Measurements from ENCODE around the gene VENTX.

Gene VENTX

GRCh38 chr10:133260895-133261725 is 23.5 kb downstream of the VENTX start:
- H3K79me2 ChIP-seq (ENCODE audit: control insufficient read depth, low read length), result no peaks in the 10 kb centered on the region
- H3K4me1 ChIP-seq (ENCODE audit: control insufficient read depth, low read length), result peaks cover 38% of the 10 kb centered on the region
- no peaks in the 10 kb centered on the region for H3K36me3 ChIP-seq (ENCODE audit: control insufficient read depth, low read length)
- no peaks in the 10 kb centered on the region for H4K20me1 ChIP-seq (ENCODE audit: control insufficient read depth, insufficient read depth, low read depth, low read length)
- H3F3A ChIP-seq (ENCODE audit: control insufficient read depth, insufficient read depth), result no peaks in the 10 kb centered on the region
- H3K9me3 ChIP-seq (ENCODE audit: control insufficient read depth, insufficient read depth, low read length), result peaks cover 10% of the 10 kb centered on the region; the same call in 1 of the 2 replicates
- no peaks in the 10 kb centered on the region for H3K9me2 ChIP-seq (replicated peaks; ENCODE audit: control insufficient read depth, low read length)
- peak overlapping the region; percentile 97 for H3K4me2 ChIP-seq (ENCODE audit: low read length)
- no peak overlapping the region for H3K27ac ChIP-seq (ENCODE audit: low read depth, low read length)
- TF ChIP-seq CTCF (IDR thresholded peaks at IDR 0.05; ENCODE audit: low read depth, low read length, poor library complexity, severe bottlenecking) (no peak), EZH2phosphoT487 (IDR thresholded peaks at IDR 0.05; ENCODE audit: borderline replicate concordance, low read length) (no peak)
- H3K4me3 ChIP-seq (ENCODE audit: low read length), result peak overlapping the region; percentile 82
- 0 out of 2 replicates have a peak, but pooled peaks cover 6% of the 10 kb centered on the region for H3K27me3 ChIP-seq (ENCODE audit: control insufficient read depth, low read length)

GRCh38 chr10:133261726-133262325 is 24.2 kb downstream of the VENTX start:
- H3K79me2 ChIP-seq (ENCODE audit: control insufficient read depth, low read length), result no peaks in the 10 kb centered on the region
- no peaks in the 10 kb centered on the region for H3K36me3 ChIP-seq (ENCODE audit: control insufficient read depth, low read length)
- H4K20me1 ChIP-seq (ENCODE audit: control insufficient read depth, insufficient read depth, low read depth, low read length), result no peaks in the 10 kb centered on the region

GRCh38 chr10:133262696-133263095 is 25.0 kb downstream of the VENTX start:
- Histone ChIP-seq H3K4me3 (ENCODE audit: low read length) (no peak overlapping the region), H3K9me3 (ENCODE audit: control insufficient read depth, insufficient read depth, low read length) (peaks cover 10% of the 10 kb centered on the region; the same call in 1 of the 2 replicates), H4K20me1 (ENCODE audit: control insufficient read depth, insufficient read depth, low read depth, low read length) (no peaks in the 10 kb centered on the region), H3K79me2 (ENCODE audit: control insufficient read depth, low read length) (no peaks in the 10 kb centered on the region), H3K27ac (ENCODE audit: low read depth, low read length) (no peak overlapping the region), H3K4me2 (ENCODE audit: low read length) (no peak overlapping the region), H3K27me3 (ENCODE audit: control insufficient read depth, low read length) (0 out of 2 replicates have a peak, but pooled peaks cover 6% of the 10 kb centered on the region), H3K36me3 (ENCODE audit: control insufficient read depth, low read length) (no peaks in the 10 kb centered on the region), H3K4me1 (ENCODE audit: control insufficient read depth, low read length) (peaks cover 30% of the 10 kb centered on the region), H3F3A (ENCODE audit: control insufficient read depth, insufficient read depth) (no peaks in the 10 kb centered on the region), H3K9me2 (replicated peaks; ENCODE audit: control insufficient read depth, low read length) (no peaks in the 10 kb centered on the region)
- TF ChIP-seq CTCF (IDR thresholded peaks at IDR 0.05; ENCODE audit: low read depth, low read length, poor library complexity, severe bottlenecking) (no peak), EZH2phosphoT487 (IDR thresholded peaks at IDR 0.05; ENCODE audit: borderline replicate concordance, low read length) (no peak)

More at GRCh38 chr10:133261726-133262325, 24.2 kb downstream of the VENTX start:
- Histone ChIP-seq H3F3A (ENCODE audit: control insufficient read depth, insufficient read depth) (no peaks in the 10 kb centered on the region), H3K27ac (ENCODE audit: low read depth, low read length) (no peak overlapping the region), H3K4me1 (ENCODE audit: control insufficient read depth, low read length) (peaks cover 38% of the 10 kb centered on the region), H3K4me2 (ENCODE audit: low read length) (peak overlapping the region; percentile 97), H3K27me3 (ENCODE audit: control insufficient read depth, low read length) (0 out of 2 replicates have a peak, but pooled peaks cover 6% of the 10 kb centered on the region), H3K9me3 (ENCODE audit: control insufficient read depth, insufficient read depth, low read length) (peaks cover 10% of the 10 kb centered on the region; the same call in 1 of the 2 replicates), H3K4me3 (ENCODE audit: low read length) (peak overlapping the region; percentile 82), H3K9me2 (replicated peaks; ENCODE audit: control insufficient read depth, low read length) (no peaks in the 10 kb centered on the region)
- TF ChIP-seq EZH2phosphoT487 (IDR thresholded peaks at IDR 0.05; ENCODE audit: borderline replicate concordance, low read length), result no peak

Measured in DOHH2 (cell line).